ENCODE results near the gene SEC31A. TPM values are rescaled to one million over a fixed set of nuclear protein-coding genes. Genes with fewer than 3 reads are reported as not detected.

Gene SEC31A
- total and polyA plus RNA-seq, 2 of the 4 experiments (the other 2 are of a cell fraction), result 278 to 366 TPM

DNA sequence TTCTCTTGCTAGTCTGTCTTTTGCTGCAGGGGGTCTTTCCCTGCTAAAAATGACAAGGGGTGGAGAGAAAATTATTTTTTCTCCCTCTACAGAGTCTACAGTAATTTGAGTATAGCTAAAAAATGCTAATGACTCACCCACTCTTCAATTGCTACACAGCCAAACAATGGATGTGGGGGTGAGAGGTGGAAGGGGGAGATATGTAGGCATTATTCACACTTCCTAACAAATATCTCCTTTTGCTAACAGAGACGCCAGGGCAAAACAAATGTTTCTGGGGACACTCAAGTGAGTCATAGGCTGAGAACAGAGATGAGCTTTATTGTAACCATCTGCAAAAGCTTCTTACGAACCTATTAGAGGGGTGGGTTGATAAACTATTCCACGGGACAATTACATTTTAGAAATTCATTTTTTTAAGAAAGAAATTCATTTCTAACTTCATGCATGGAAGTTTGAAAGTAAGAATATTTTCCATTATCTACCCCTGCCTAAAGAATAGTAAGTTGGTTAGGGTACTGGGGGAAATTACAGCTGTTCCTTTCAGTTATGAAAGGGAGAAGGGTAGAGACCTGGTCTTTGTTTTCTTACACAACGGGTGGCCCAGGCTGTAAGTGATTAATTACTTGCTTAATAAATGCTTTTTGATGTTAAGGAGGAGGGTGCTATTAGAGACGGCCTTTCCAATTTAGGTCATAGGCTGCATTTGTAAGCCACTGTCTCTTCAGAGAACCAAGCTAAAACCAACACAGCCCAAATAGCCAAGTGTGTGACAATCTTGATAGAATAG, 105.1 kb downstream of the SEC31A start:
- CTCF ChIA-PET, result interaction anchor here (0.6 to 0.7 kb wide), 2 partner anchors 135 to 1391 kb away, joined by 4 to 7 read pairs; no protein-coding TSS in a partner anchor
- Histone ChIP-seq H3K23ac (ENCODE audit: low read depth, low read length) (no peak overlapping the region), H3K18ac (ENCODE audit: low read depth, low read length) (peak overlapping the region; percentile 21; the same call in 1 of the 2 replicates), H4K91ac (ENCODE audit: insufficient read depth, low read depth, low read length) (no peak overlapping the region), H2BK20ac (ENCODE audit: low read depth, low read length) (no peak overlapping the region), H3K4ac (ENCODE audit: low read depth, low read length) (no peak overlapping the region), H3K79me1 (ENCODE audit: low read depth in 1 of 2, low read length in 2 of 2) (peaks cover 34 to 35% of the 10 kb centered on the region in 2 experiments), H3K27me3 (ENCODE audit: control insufficient read depth, insufficient read depth, low read length) (no peaks in the 10 kb centered on the region), H2BK120ac (ENCODE audit: low read depth, low read length) (no peak overlapping the region), H3K4me3 (ENCODE audit: insufficient read depth, low read depth, low read length) (no peak overlapping the region), H3K9ac (ENCODE audit: low read depth, low read length) (no peak overlapping the region), H3K56ac (ENCODE audit: extremely low read depth, insufficient read depth, low read length) (no peak overlapping the region), H3K27ac (ENCODE audit: insufficient read depth, low read length) (no peak overlapping the region), H3K4me1 (ENCODE audit: control insufficient read depth, insufficient read depth, low read length) (peaks cover 13% of the 10 kb centered on the region), H4K5ac (ENCODE audit: low read depth, low read length) (no peak overlapping the region; the same call in 1 of the 2 replicates), H4K8ac (ENCODE audit: low read depth in 2 of 2, low read length in 2 of 2) (no peak overlapping the region), H2AK9ac (replicated peaks; ENCODE audit: low read depth, low read length, poor library complexity) (no peak overlapping the region), H4K20me1 (ENCODE audit: insufficient read depth, low read length) (peaks cover 13% of the 10 kb centered on the region), H2AK5ac (ENCODE audit: low read depth, low read length) (no peak overlapping the region), H3K9me1 (ENCODE audit: insufficient read depth, low read length) (peaks cover 4% of the 10 kb centered on the region), H3K36me3 (ENCODE audit: control insufficient read depth, insufficient read depth, low read length) (no peaks in the 10 kb centered on the region), H2BK15ac (ENCODE audit: low read depth, low read length) (no peak overlapping the region), H3K9me3 (ENCODE audit: control insufficient read depth, insufficient read depth, low read length) (no peaks in the 10 kb centered on the region), H3K4me2 (ENCODE audit: low read depth, low read length) (peak overlapping the region; percentile 64; the same call in 1 of the 2 replicates), H3K14ac (replicated peaks; ENCODE audit: low read depth, low read length) (no peak overlapping the region; the same call in 1 of the 2 replicates), H2AFZ (replicated peaks; ENCODE audit: low read length, poor library complexity) (no peak overlapping the region), H2BK5ac (ENCODE audit: low read depth, low read length, poor library complexity, severe bottlenecking) (no peak overlapping the region)
- in situ Hi-C loops (cut with MboI; ENCODE audit: low sequenced_read_pairs) (no loop called here), dilution Hi-C loops (cut with HindIII; ENCODE audit: low sequenced_read_pairs, unreplicated experiment) (no loop called here), intact Hi-C loops (cut with micrococcal nuclease) (no loop called here)
- POLR2A ChIA-PET (ENCODE audit: unreplicated experiment), result interaction anchor here (0.6 kb wide), 1 partner anchor 446 kb away, joined by 3 read pairs; no protein-coding TSS in a partner anchor
- peak; percentile 88 for DNase-seq
- no TSS peak for BruUV-seq (replicated peaks)
- peak; percentile 56 for ATAC-seq (ENCODE audit: low read depth)
- TF ChIP-seq MAFK (IDR thresholded peaks at IDR 0.05; ENCODE audit: low read depth, low read length) (no peak), MXI1 (IDR thresholded peaks at IDR 0.05; ENCODE audit: borderline replicate concordance, low read depth, low read length) (no peak), BHLHE40 (IDR thresholded peaks at IDR 0.05; ENCODE audit: low read depth, low read length) (peak; percentile 34), CEBPB (IDR thresholded peaks at IDR 0.05; ENCODE audit: low read depth, low read length) (peak; percentile 88), FOS (IDR thresholded peaks at IDR 0.05; ENCODE audit: low read depth, low read length) (peak; percentile 76)
- WGBS, 2 experiments (ENCODE audit: extremely low coverage in 2 of 2, insufficient read length in 1 of 2), result no CpG with 5 or more reads among the region's 5 CpGs

Data from IMR-90 (cell line).